Measurements from ENCODE around the gene ACMSD.

DNA sequence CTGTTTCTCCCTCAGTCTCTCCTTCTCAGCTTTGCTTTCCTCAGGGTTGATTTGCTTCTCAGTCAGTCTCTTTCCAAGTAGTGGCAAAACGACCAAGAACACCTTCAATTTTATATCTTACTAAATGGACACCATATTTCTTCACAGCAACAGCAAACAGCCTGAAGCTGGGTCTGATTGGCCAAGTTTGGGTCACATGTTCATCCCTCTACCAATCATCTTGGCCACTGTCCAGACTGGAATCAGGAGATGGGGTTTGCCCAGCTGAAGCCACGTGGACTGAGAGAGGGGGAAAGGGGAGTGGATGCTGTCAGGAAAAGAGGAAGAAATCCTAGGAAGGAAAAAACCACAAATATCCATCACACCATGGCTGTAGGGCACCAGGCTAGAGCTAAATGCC, 42.0 kb upstream of the ACMSD start:
- TF ChIP-seq SMC3 (conservative IDR thresholded peaks at IDR 0.05; ENCODE audit: poor library complexity) (no peak), CTCF (IDR thresholded peaks at IDR 0.05; ENCODE audit: poor library complexity, severe bottlenecking) (no peak), EZH2 (IDR thresholded peaks at IDR 0.05; ENCODE audit: borderline replicate concordance, insufficient read depth, low read length, poor library complexity, severe bottlenecking) (no peak), RAD21 (conservative IDR thresholded peaks at IDR 0.05) (no peak), POLR2AphosphoS5 (IDR thresholded peaks at IDR 0.05) (no peak)

All from neural cell (in vitro differentiated cells).